ENCODE data around the gene PLXNA2. TPM values are rescaled to one million over a fixed set of nuclear protein-coding genes. Genes with fewer than 3 reads are reported as not detected.

Gene PLXNA2
- total RNA-seq, 4 donors from 2014 or later, result 12.2 to 45.7 (median 21.8) TPM

DNA sequence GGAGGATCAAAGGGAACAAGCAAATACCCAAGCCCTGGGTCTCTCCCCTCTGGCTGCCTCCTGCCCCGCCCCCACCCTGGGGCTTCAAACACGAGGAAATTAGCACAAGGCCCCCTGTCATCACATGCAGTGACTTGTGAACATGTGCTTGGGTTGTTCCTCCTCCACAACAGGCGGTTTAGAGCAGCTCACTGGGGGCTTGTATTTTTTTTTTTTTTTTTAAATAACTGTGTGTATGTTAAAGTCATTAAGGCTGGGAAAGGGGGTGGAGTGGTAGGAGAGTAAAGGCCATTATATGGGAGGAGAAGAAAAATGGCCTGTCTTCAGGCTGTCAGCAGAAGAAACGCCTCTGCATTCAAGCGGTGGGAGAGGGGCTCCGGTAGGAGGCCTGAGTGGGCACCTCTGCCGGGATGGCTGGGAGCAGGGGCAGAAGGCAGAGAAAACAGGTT is 64.2 kb downstream of the PLXNA2 start:
- no peak for DNase-seq
- no peak for TF ChIP-seq POLR2A (IDR thresholded peaks at IDR 0.05)
- TF ChIP-seq, protein P1, sequence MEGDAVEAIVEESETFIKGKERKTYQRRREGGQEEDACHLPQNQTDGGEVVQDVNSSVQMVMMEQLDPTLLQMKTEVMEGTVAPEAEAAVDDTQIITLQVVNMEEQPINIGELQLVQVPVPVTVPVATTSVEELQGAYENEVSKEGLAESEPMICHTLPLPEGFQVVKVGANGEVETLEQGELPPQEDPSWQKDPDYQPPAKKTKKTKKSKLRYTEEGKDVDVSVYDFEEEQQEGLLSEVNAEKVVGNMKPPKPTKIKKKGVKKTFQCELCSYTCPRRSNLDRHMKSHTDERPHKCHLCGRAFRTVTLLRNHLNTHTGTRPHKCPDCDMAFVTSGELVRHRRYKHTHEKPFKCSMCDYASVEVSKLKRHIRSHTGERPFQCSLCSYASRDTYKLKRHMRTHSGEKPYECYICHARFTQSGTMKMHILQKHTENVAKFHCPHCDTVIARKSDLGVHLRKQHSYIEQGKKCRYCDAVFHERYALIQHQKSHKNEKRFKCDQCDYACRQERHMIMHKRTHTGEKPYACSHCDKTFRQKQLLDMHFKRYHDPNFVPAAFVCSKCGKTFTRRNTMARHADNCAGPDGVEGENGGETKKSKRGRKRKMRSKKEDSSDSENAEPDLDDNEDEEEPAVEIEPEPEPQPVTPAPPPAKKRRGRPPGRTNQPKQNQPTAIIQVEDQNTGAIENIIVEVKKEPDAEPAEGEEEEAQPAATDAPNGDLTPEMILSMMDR (IDR thresholded peaks at IDR 0.05), result no peak
- peaks cover 53 to 78% of the 10 kb centered on the region in 2 donors for H3K4me1 ChIP-seq
- WGBS, 2 donors, result 78 to 86% methylated on average over 7 of the region's 7 CpGs
- intact Hi-C loops (cut with DNase I), result loop anchor here (10.0 kb wide), 1 partner anchor 55 kb away; no protein-coding TSS in a partner anchor
- peak overlapping the region; percentile 39 to 79 (median 69) for H3K27ac ChIP-seq
- H3K4me3 ChIP-seq (replicated peaks in 1 of 3), result no peak overlapping the region
- no peaks in the 10 kb centered on the region for H3K36me3 ChIP-seq
- H3K27me3 ChIP-seq, result no peaks in the 10 kb centered on the region
- H3K9me3 ChIP-seq, result no peaks in the 10 kb centered on the region

DNA sequence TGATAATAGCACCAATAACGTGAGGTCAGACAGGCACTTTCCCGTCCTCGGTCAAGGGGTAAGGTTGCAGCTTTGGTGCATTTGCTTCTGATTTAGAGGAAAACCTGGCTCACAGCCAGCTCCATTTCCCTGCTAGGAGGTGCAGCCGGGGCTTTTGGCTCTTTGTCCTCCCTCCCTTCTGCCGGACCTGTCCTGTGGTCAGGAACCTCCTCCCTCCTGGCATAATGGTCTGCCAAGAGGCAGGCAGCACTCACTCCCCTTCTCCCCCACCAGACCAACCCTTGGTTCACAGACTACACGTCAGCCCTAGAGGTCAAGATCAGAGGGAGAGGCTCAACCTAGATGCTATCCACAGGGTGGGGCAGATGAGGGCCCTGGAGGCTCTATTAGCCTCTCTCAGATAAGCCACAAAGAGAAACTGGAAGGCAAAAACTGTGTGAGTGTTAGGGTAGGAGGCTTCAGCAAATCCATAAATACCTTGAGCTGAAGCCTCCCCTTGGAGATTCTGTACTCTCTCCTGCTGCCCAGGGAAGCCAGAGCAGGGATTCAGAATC is 64.8 kb downstream of the PLXNA2 start:
- TF ChIP-seq, protein P1 (IDR thresholded peaks at IDR 0.05), result no peak
- TF ChIP-seq POLR2A (IDR thresholded peaks at IDR 0.05), result no peak
- DNase-seq, result peak; percentile 38 to 44
- H3K4me3 ChIP-seq (replicated peaks in 1 of 3), result no peak overlapping the region
- peak overlapping the region; percentile 39 to 79 (median 69) for H3K27ac ChIP-seq
- H3K36me3 ChIP-seq, result no peaks in the 10 kb centered on the region
- intact Hi-C loops (cut with DNase I), result no loop called here
- peaks cover 47 to 71% of the 10 kb centered on the region in 2 donors for H3K4me1 ChIP-seq
- H3K27me3 ChIP-seq, result no peaks in the 10 kb centered on the region
- 52 to 56% methylated on average over 6 of the region's 6 CpGs for WGBS, 2 donors
- H3K9me3 ChIP-seq, result no peaks in the 10 kb centered on the region

DNA sequence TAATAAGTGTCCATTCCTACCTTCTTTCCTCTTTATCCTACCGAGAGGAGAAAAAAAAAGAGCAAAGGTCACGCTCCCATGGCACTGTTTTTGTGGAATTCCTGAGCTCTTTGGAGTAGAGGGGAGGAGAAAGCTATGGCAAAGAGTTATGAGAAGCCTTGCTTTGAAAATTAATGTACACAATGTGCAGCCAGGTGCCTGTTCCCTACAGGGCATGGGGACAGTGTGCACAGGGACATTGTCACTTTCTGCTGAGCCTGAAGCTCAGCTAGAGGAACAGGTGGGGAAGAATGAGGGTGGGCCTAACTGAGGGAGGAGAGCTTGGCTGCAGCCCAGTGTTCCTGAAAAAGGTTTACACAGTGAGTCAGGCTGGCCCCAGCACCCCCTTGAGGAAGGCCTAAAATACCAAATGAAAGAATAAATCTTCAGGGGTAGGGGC is 66.1 kb downstream of the PLXNA2 start:
- Histone ChIP-seq H3K27me3 (no peaks in the 10 kb centered on the region), H3K36me3 (no peaks in the 10 kb centered on the region), H3K27ac (peak overlapping the region; percentile 43 to 79 (median 69)), H3K4me3 (replicated peaks in 1 of 3) (no peak overlapping the region), H3K4me1 (peaks cover 37 to 59% of the 10 kb centered on the region in 2 donors), H3K9me3 (no peaks in the 10 kb centered on the region)
- DNase-seq, result peak; percentile 85
- TF ChIP-seq, protein P1 (IDR thresholded peaks at IDR 0.05), result peak in 1 of 6 experiments; percentile 22
- no peak for TF ChIP-seq POLR2A (IDR thresholded peaks at IDR 0.05)
- intact Hi-C loops (cut with DNase I), result no loop called here
- whole genome bisulfite sequencing, 2 donors, result 48 to 60% methylated on average over 2 of the region's 2 CpGs

DNA sequence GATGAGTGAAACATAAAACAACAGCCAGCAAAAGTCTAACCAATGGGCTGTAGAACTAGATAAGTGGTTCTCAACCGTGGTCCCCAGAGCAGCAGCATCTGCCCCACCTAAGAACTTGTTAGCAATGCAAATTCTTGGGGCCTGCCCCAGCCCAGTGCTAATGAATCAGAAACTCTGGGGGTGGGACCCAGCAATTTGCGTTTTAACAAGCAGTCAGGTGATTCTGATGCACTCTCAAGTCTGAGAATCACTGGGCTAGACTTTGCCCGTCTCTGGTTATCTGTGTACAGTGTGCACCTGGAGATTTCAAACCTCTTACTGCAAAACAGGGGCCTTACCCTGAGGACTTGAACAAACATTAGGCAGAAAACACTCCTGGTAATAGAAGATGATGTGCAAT is 66.5 kb downstream of the PLXNA2 start:
- Histone ChIP-seq H3K27ac (peak overlapping the region in 2 of 3 donors; percentile 69 to 79), H3K9me3 (no peaks in the 10 kb centered on the region), H3K4me1 (peaks cover 35 to 57% of the 10 kb centered on the region in 2 donors), H3K4me3 (replicated peaks in 1 of 3) (no peak overlapping the region), H3K27me3 (no peaks in the 10 kb centered on the region), H3K36me3 (no peaks in the 10 kb centered on the region)
- intact Hi-C loops (cut with DNase I), result no loop called here
- peak; percentile 22 to 53 for DNase-seq
- WGBS, 2 donors, result 37 to 43% methylated on average over 3 of the region's 3 CpGs
- TF ChIP-seq, protein P1 (IDR thresholded peaks at IDR 0.05), result no peak
- no peak for TF ChIP-seq POLR2A (IDR thresholded peaks at IDR 0.05)

DNA sequence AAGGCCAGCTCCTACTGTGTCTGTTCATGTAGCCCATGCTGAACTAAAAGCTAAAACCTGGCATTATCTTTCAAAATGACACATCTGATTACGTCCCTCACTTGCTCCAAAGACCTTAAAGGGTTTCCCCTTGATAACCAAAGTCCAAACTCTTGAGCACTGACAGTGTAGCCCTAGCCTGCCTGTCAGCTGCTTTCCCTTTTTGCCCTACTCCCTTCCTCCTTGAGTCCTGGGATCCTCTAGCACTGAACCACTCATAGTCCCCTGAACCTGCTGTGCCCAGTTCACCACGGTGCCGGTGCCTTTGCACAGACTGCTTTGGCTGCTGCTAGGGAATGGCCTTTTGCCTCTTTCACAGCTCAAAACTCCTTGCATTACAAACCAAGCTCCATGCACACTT is 67.5 kb downstream of the PLXNA2 start:
- intact Hi-C loops (cut with DNase I), result no loop called here
- Histone ChIP-seq H3K36me3 (no peaks in the 10 kb centered on the region), H3K4me3 (replicated peaks in 1 of 3) (no peak overlapping the region), H3K9me3 (no peaks in the 10 kb centered on the region), H3K27ac (no peak overlapping the region), H3K27me3 (no peaks in the 10 kb centered on the region), H3K4me1 (peaks cover 35 to 55% of the 10 kb centered on the region in 2 donors)
- WGBS, 2 donors, result 86 to 94% methylated on average over 3 of the region's 3 CpGs
- TF ChIP-seq, protein P1 (IDR thresholded peaks at IDR 0.05), result no peak
- TF ChIP-seq POLR2A (IDR thresholded peaks at IDR 0.05), result no peak
- no peak for DNase-seq
